T-helper 2 cell treated with Interferon-gamma antibody and Interleukin-4, amounts not matched to agents 100 ng/mL and 5 ng/mL, for 36 hours (primary cell): ENCODE measurements around the gene BORA. TPM values are rescaled to one million over a fixed set of nuclear protein-coding genes. Genes with fewer than 3 reads are reported as not detected.

ENCODE experiments used
- intact Hi-C: fragments of 100-400 bp; cut with micrococcal nuclease; formaldehyde crosslinking; loops from one replicate; pipeline ENCODE4 v1.15.1; 2023
- total RNA-seq: library from RNA; stranded (reverse); gene quantifications from 2 replicates; pipeline ENCODE4 v1.2.3, GENCODE V29; 2022

The BORA gene
- total RNA-seq: 24.2 and 27.2 TPM in 2 replicates

GRCh38 chr13:72727417-72728289 lies at the start of gene BORA, which contains the start of gene MZT1:
BORA (plus strand) TSS chr13:72727923; CDS start chr13:72728941, 1,018 bp downstream.
MZT1 (minus strand) TSS chr13:72727629; CDS start chr13:72727602, 27 bp downstream.
- intact Hi-C loops: loop anchor here (1.0 to 5.0 kb wide), 3 partner anchors 55 to 1435 kb away; partner anchors contain the start of genes KLF5 and PIBF1

- intact Hi-C loops: no loop called here
These were observed 49.4 kb upstream of the BORA start for GRCh38 chr13:72678312-72678711.

GRCh38 chr13:72680353-72680752 lies 47.4 kb upstream of the BORA start:
- intact Hi-C loops: no loop called here

GRCh38 chr13:72686766-72687165 lies 41.0 kb upstream of the BORA start:
- intact Hi-C loops: no loop called here

GRCh38 chr13:72689181-72689696 lies 38.5 kb upstream of the BORA start:
- intact Hi-C loops: no loop called here

GRCh38 chr13:72692884-72693514 lies 34.7 kb upstream of the BORA start:
- intact Hi-C loops: no loop called here

GRCh38 chr13:72693832-72694231 lies 33.9 kb upstream of the BORA start:
- intact Hi-C loops: no loop called here

- intact Hi-C loops: no loop called here
These were observed 33.4 kb upstream of the BORA start for GRCh38 chr13:72694314-72694713.

- intact Hi-C loops: no loop called here
These were observed 31.1 kb upstream of the BORA start for GRCh38 chr13:72696579-72696978.

GRCh38 chr13:72698164-72698563 lies 29.6 kb upstream of the BORA start:
- intact Hi-C loops: no loop called here

GRCh38 chr13:72700509-72700908 lies 27.2 kb upstream of the BORA start:
- intact Hi-C loops: no loop called here

- intact Hi-C loops: no loop called here
These were observed 10.9 kb upstream of the BORA start for GRCh38 chr13:72716776-72717175.

- intact Hi-C loops: loop anchor here (5.0 kb wide), 1 partner anchor 1434 kb away; no protein-coding TSS in a partner anchor
These were observed 1.5 kb upstream of the BORA start for GRCh38 chr13:72726185-72726584.

- intact Hi-C loops: loop anchor here (1.0 to 5.0 kb wide), 3 partner anchors 55 to 1435 kb away; partner anchors contain the start of genes KLF5 and PIBF1
These were observed 852 bp upstream of the BORA start for GRCh38 chr13:72726726-72727416.

GRCh38 chr13:72728290-72728605 lies 525 bp downstream of the BORA start:
- intact Hi-C loops: loop anchor here (5.0 kb wide), 1 partner anchor 1436 kb away; no protein-coding TSS in a partner anchor

GRCh38 chr13:72737033-72737432 lies 9.3 kb downstream of the BORA start:
- intact Hi-C loops: no loop called here

- intact Hi-C loops: no loop called here
These were observed 12.3 kb downstream of the BORA start for GRCh38 chr13:72740015-72740414.

GRCh38 chr13:72745260-72745659 lies 17.5 kb downstream of the BORA start:
- intact Hi-C loops: no loop called here

- intact Hi-C loops: no loop called here
These were observed 23.5 kb downstream of the BORA start for GRCh38 chr13:72751220-72751619.

GRCh38 chr13:72754111-72754510 lies 26.4 kb downstream of the BORA start:
- intact Hi-C loops: no loop called here

GRCh38 chr13:72757792-72758535 lies 30.2 kb downstream of the BORA start:
- intact Hi-C loops: no loop called here
